Ovary (tissue), 3 donors: ENCODE results near the gene SULF2.

Experiments
- CTCF ChIP-seq, 3 donors: fragments of 450-650 bp in 2 of 3; fragments of 200-600 bp in 1 of 3; IDR thresholded peaks; one replicate each; pipeline versions ENCODE4 v1.5.1 to v1.8.0; 2016 to 2022; ENCODE audit warnings: antibody characterized with exemption in 3 of 3, mild to moderate bottlenecking in 1 of 3
- EP300 ChIP-seq: sonication (generic); formaldehyde crosslinking; IDR thresholded peaks from one replicate; pipeline ENCODE4 v1.6.1; 2017; ENCODE audit warnings: antibody characterized with exemption
- POLR2A ChIP-seq: fragments of 450-650 bp; IDR thresholded peaks from one replicate; pipeline ENCODE4 v1.6.1; 2017; ENCODE audit warnings: antibody characterized with exemption, mild to moderate bottlenecking, moderate library complexity
- donor health status: DM: no; HTN: no; CAD: no.

- TF ChIP-seq CTCF (IDR thresholded peaks at IDR 0.05) (no peak), EP300 (no peak), POLR2A (no peak)
Observed at GRCh38 chr20:47801079-47801478, 15.8 kb upstream of the SULF2 start.
